HEK293T (cell line): ENCODE results near the gene TSC1.

Experiments
- CTCF ChIA-PET: fragments of 350-600 bp; formaldehyde crosslinking; extraction: SDS; loops from one replicate; lab custom pipeline; 2021; ENCODE audit warnings: antibody characterized with exemption, inconsistent platforms; lab: Yijun Ruan, JAX
- POLR2A ChIA-PET: fragments of 350-600 bp; formaldehyde crosslinking; extraction: SDS; loops from one replicate; lab custom pipeline; 2020; ENCODE audit warnings: antibody characterized with exemption, inconsistent platforms; lab: Yijun Ruan, JAX
- DNase-seq: peaks from one replicate; pipeline ENCODE4 v3.0.0; 2012; ENCODE audit warnings: mixed read lengths; ENCODE audit errors: extremely low spot score
- ARNT ChIP-seq: fragments of 450-650 bp; IDR thresholded peaks from 2 replicates; pipeline ENCODE4 v1.6.1; 2017; ENCODE audit warnings: mild to moderate bottlenecking
- BHLHE40 ChIP-seq: fragments of 450-650 bp; IDR thresholded peaks from 2 replicates; pipeline ENCODE4 v1.6.1; 2016; ENCODE audit warnings: mild to moderate bottlenecking, moderate library complexity, borderline replicate concordance
- CTBP1 ChIP-seq: fragments of 450-650 bp; IDR thresholded peaks from 2 replicates; pipeline ENCODE4 v1.6.1; 2016; ENCODE audit warnings: borderline replicate concordance
- ELF4 ChIP-seq: fragments of 450-650 bp; IDR thresholded peaks from 2 replicates; pipeline ENCODE4 v1.6.1; 2017; ENCODE audit warnings: antibody characterized with exemption
- FOXA1 ChIP-seq: fragments of 450-650 bp; IDR thresholded peaks from 2 replicates; pipeline ENCODE4 v1.6.1; 2016; ENCODE audit warnings: mild to moderate bottlenecking
- FOXK2 ChIP-seq: fragments of 450-650 bp; IDR thresholded peaks from 2 replicates; pipeline ENCODE4 v1.6.1; 2016; ENCODE audit warnings: mild to moderate bottlenecking
- FOXM1 ChIP-seq: fragments of 450-650 bp; IDR thresholded peaks from 2 replicates; pipeline ENCODE4 v1.6.1; 2017; ENCODE audit warnings: mild to moderate bottlenecking, borderline replicate concordance
- HDGF ChIP-seq: fragments of 450-650 bp; IDR thresholded peaks from 2 replicates; pipeline ENCODE4 v1.6.1; 2017; ENCODE audit warnings: antibody characterized with exemption, borderline replicate concordance
- L3MBTL2 ChIP-seq: fragments of 450-650 bp; conservative IDR thresholded peaks from 2 replicates; pipeline ENCODE4 v1.6.1; 2016; ENCODE audit warnings: mild to moderate bottlenecking
- LEF1 ChIP-seq: fragments of 450-650 bp; IDR thresholded peaks from 2 replicates; pipeline ENCODE4 v1.6.1; 2017; ENCODE audit warnings: mild to moderate bottlenecking, borderline replicate concordance
- NFRKB ChIP-seq: fragments of 450-650 bp; IDR thresholded peaks from 2 replicates; pipeline ENCODE4 v1.6.1; 2016; ENCODE audit warnings: mild to moderate bottlenecking, moderate library complexity
- SP1 ChIP-seq: fragments of 450-650 bp; IDR thresholded peaks from 2 replicates; pipeline ENCODE4 v1.6.1; 2017
- SUZ12 ChIP-seq: fragments of 450-650 bp; IDR thresholded peaks from 2 replicates; pipeline ENCODE4 v1.6.1; 2016; ENCODE audit warnings: mild to moderate bottlenecking
- TARDBP ChIP-seq: fragments of 450-650 bp; IDR thresholded peaks from 2 replicates; pipeline ENCODE4 v1.6.1; 2016
- ZNF384 ChIP-seq: fragments of 450-650 bp; IDR thresholded peaks from 2 replicates; pipeline ENCODE4 v1.6.1; 2016
- TF ChIP-seq, protein P1 (sequence below): fragments of 450-650 bp; IDR thresholded peaks from 2 replicates; pipeline ENCODE4 v1.6.1; 2016

TSC1 gene

DNA sequence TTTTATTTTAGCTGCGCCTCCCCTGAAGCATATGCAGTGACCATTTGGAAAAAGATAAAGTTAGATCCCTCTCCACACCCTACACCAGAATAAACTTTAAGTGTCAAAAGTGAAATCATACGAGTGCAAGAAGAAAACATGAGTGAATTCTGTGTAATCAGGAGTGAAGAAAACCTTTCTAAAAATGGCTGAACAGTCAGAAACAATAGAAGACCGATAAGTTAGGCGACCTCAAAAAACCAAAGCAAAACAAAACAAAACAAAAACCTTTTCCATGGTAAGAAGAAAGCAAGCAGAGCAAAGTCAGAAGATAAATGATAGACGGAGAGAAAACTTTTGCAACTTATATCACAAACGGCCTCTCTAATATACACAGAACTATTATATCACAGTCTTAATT lies 16.6 kb upstream of the TSC1 start:
- ChIA-PET POLR2A (no interaction called here), CTCF (no interaction called here)
- TF ChIP-seq SUZ12, result no peak
- no peak for TF ChIP-seq CTBP1
- no peak for TF ChIP-seq LEF1
- TF ChIP-seq, protein P1, sequence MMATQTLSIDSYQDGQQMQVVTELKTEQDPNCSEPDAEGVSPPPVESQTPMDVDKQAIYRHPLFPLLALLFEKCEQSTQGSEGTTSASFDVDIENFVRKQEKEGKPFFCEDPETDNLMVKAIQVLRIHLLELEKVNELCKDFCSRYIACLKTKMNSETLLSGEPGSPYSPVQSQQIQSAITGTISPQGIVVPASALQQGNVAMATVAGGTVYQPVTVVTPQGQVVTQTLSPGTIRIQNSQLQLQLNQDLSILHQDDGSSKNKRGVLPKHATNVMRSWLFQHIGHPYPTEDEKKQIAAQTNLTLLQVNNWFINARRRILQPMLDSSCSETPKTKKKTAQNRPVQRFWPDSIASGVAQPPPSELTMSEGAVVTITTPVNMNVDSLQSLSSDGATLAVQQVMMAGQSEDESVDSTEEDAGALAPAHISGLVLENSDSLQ, result no peak
- TF ChIP-seq FOXM1, result no peak
- no peak for TF ChIP-seq ARNT
- TF ChIP-seq HDGF, result no peak
- no peak for TF ChIP-seq BHLHE40
- no peak for TF ChIP-seq NFRKB
- no peak for TF ChIP-seq SP1
- no peak for TF ChIP-seq ELF4
- no peak for TF ChIP-seq FOXK2
- TF ChIP-seq ZNF384, result no peak
- no peak for TF ChIP-seq FOXA1
- TF ChIP-seq L3MBTL2, result no peak
- TF ChIP-seq TARDBP, result no peak
- no peak for DNase-seq

DNA sequence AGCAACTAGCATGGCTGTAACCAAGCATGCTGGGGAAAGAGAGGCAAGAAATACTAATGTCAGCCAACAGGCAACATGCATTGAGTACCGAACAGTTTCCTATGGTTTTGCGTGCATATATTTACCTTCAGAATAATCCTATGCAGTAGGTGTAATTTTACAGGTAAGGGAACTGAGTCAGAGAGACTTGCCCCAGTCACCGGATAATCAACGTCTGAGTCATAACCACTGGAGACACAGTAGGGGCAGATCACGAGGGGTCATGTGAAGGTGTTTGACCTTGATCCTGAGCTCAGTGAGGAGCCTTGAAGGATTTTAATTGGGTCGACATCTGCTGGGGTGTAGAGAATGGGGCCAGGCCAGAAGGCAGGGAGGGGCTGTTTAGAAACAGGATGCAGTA lies 13.4 kb upstream of the TSC1 start:
- CTCF ChIA-PET, result interaction anchor here (0.6 kb wide), 1 partner anchor 136 kb away, joined by 3 read pairs; no protein-coding TSS in a partner anchor
- no peak for DNase-seq
- POLR2A ChIA-PET, result no interaction called here
- TF ChIP-seq FOXK2 (no peak), ZNF384 (no peak), BHLHE40 (no peak), CTBP1 (no peak), SUZ12 (no peak), SP1 (no peak), ELF4 (no peak), NFRKB (no peak), TARDBP (no peak), L3MBTL2 (no peak), HDGF (no peak), LEF1 (no peak)
- TF ChIP-seq, protein P1, result no peak

DNA sequence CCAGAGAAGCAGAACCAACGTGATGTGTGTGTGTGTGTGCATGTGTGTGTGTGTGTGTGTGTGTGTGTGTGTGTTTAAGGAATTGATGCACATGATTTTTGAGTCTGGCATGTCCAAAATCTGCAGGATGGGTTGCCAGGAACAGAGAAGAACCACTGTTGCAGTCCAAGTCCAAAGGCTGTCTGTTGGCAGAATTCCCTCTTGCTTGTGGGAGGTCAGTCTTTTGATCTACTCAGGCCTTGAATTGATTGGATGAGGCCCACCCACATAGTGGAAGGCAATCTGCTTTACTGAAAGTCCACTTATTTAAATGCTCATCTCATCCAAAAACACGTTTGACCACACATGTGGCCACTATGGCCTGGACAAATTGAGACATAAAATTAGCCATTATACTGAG lies 11.4 kb upstream of the TSC1 start:
- TF ChIP-seq BHLHE40 (no peak), ELF4 (no peak), L3MBTL2 (no peak), SP1 (no peak), SUZ12 (no peak), HDGF (no peak), NFRKB (no peak), TARDBP (no peak), FOXM1 (no peak), ARNT (no peak), FOXA1 (no peak), LEF1 (no peak), CTBP1 (no peak), ZNF384 (no peak)
- TF ChIP-seq, protein P1, result no peak
- DNase-seq, result no peak
- ChIA-PET POLR2A (interaction anchor here (2.0 kb wide), 1 partner anchor 9 kb away, joined by 6 read pairs; no protein-coding TSS in a partner anchor), CTCF (no interaction called here)

DNA sequence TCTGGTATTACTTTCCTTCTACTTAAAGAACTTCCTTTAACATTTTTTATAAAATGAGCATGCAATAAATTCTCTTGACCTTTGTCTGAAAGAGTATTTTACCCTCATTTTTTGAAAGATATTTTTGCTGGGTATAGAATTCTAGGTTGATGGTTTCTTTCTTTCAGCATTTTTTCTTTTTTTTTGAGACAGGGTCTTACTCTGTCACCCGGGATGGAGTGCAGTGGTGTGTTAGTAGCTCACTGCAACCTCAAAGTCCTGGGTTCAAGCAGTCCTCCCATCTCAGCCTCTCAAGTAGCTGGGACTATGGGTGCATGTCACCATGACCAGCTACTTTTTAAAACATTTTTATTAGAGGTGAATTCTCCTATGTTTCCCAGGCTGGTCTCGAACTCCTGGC lies 10.7 kb upstream of the TSC1 start:
- ChIA-PET CTCF (no interaction called here), POLR2A (interaction anchor here (2.0 kb wide), 1 partner anchor 9 kb away, joined by 6 read pairs; no protein-coding TSS in a partner anchor)
- TF ChIP-seq FOXM1 (no peak), ARNT (no peak), CTBP1 (no peak), ELF4 (no peak), FOXA1 (no peak), SP1 (no peak)
- TF ChIP-seq, protein P1, result no peak

DNA sequence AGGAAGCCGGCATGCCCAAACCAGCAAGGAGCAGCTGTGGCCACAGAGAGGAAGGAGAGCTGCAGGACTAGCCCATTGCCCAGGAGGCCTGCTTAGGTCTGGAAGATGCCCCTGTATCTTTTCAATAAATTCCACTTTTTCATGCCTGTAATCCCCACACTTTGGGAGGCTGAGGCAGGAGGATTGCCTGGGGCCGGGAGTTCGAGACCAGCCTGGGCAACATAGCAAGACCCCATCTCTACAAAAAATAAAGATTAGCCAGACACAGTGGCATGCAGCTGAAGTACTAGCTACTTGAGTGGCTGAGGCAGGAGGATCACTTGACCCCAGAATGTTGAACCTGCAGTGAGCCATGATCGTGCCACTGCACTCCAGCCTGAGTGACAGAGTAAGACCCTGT lies 5.3 kb upstream of the TSC1 start:
- no peak for DNase-seq
- TF ChIP-seq FOXM1 (no peak), FOXA1 (no peak), TARDBP (no peak), ELF4 (no peak), BHLHE40 (no peak), CTBP1 (no peak), LEF1 (no peak), HDGF (no peak), NFRKB (no peak), ZNF384 (no peak)
- TF ChIP-seq, protein P1, result no peak
- ChIA-PET CTCF (no interaction called here), POLR2A (no interaction called here)

More for the DNA sequence above, 10.7 kb upstream of the TSC1 start:
- no peak for DNase-seq
